NCI-H128 (cell line): ENCODE data around the gene WDR12.
"Not testable (repeated sequence)": the region's sequence is repeated elsewhere in the genome, so short reads cannot be mapped to it uniquely, and the experiment has no call there.

Experiments used
- DNase-seq: peaks from one replicate; lab custom pipeline; 2025; ENCODE audit not compliant: unreplicated experiment; lab: John Stamatoyannopoulos, UW

Gene WDR12

DNA sequence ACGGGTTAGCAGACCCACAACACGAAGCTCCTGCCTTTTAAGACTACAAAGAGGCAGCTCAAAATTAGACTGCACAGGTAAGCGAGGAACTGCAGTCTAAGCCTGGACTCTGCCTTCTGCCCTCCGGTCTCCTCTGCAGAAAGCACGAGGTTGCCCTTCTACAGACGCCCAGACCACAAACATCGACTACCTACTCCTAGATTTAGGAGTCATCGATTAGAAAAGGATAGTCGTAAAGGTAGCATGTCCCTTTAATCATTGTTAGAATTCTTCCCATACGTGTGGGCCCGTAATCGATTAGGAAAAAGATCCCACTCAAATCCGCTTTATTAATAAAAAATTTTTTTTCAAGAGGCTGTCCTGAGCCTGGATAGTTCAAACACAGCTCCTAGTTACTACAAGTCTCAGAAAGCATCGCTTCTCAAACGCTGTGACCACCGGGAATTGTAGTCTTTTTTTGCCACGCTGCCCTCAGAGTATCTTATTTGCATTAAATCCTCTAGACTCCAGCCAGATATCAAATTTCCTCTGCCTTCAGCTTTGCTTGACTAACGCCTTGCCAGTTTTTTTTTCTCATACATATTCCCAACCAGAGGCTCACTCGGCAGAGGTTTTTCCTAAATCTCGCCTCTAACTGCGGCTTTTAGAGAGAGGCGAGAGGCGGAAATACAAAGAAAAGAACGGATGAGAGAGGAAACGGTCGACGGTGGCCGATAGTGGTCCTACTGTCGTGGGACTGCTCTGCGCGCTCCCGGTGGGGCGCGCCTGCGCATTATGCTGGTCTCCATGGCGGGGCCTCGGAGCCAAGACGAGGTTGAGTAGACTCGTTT, at the start of gene WDR12, which contains the start of gene CARF:
TSS of gene WDR12 (minus strand) at position 162 of the 830 bp plus-strand sequence. CDS start 197 bp downstream, outside the sequence.
TSS of gene CARF (plus strand) at position 764 of the 830 bp plus-strand sequence. CDS start 29,628 bp downstream, outside the sequence.
- DNase-seq, result peak; percentile 70

DNA sequence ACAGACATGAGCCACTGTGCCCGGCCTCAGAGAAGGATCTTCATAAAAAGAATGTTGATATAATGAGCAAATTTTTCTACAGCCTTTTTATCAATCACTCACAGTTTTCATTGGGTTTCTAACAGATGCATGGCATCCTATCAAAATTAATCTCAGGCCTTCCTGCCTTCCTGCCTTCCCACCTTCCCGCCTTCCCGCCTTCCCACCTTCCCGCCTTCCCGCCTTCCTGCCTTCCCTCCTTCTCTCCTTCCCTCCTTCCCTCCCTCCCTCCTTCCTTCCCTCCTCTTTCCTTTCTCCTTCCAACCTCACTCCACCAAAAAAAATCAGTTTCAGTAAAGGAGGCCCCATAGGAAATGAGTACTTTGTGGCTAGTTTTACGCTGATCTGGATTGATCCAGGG, 49.1 kb upstream of the WDR12 start:
- no peak for DNase-seq

- no peak for DNase-seq
These were observed 39.1 kb upstream of the WDR12 start for GRCh38 chr2:202950592-202950991.

- not testable (repeated sequence) for DNase-seq
These were observed 37.9 kb upstream of the WDR12 start for GRCh38 chr2:202949333-202949732.

- no peak for DNase-seq
These were observed 34.0 kb upstream of the WDR12 start for GRCh38 chr2:202945497-202945896.

- no peak for DNase-seq
These were observed 33.3 kb upstream of the WDR12 start for GRCh38 chr2:202944816-202945215.

DNA sequence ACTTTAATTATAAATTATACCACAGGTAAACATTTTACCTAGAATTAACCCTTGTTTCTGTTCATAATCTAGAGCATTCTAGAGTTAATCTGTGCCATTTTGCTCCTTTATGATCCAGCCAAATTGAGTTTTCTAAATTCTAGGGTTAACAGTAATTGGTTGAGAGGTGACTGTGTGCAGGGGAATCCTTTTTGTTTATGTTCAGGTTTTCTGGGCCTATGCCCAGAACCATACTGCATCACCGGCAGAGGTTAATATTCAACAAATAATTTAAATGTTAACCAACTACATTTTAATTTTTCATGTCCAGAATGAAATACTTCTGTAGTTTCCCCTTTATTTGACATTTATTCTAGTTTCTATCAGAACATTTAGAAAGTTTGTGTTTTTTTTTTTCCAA, 32.9 kb upstream of the WDR12 start:
- no peak for DNase-seq

DNA sequence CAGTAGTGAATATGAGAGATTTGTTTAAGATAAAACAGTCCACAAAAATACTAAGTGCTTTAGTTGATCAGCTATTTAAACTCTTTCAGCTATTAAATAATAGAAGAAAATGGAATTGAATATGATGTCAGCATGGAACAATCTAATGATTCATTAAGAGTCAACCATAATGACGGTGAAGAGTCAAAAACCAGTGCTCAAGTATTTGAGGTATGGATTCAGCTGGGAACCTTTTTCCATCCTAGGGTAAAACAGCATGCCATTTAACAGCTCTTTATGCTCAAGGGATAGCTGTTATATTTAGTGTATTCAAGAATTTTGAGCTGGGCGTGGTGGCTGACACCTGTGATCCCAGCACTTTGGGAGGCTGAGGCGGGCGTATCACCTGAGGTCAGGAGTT, 30.3 kb upstream of the WDR12 start:
- no peak for DNase-seq

DNA sequence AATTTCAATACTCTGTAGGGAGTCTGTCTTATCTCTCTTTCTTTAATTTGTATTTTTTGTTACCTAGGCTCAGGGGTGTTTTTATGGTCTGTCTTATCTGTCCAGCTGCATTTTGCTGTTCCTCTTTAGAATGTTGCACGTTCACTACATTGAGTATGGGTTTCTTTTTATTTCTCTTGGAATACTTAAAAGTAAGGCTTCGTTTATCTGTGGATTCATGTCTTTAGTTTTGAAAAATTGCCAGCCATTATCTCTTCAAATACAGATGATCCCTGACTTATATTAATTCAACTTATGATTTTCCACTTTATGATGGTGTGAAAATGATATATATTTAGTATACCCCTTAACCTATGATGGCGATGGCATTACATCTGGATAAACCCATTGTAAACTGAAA, 27.5 kb upstream of the WDR12 start:
- DNase-seq, result no peak

GRCh38 chr2:202934456-202934855, 23.0 kb upstream of the WDR12 start:
- DNase-seq, result no peak

GRCh38 chr2:202933958-202934357, 22.5 kb upstream of the WDR12 start:
- no peak for DNase-seq

- no peak for DNase-seq
These were observed 21.7 kb upstream of the WDR12 start for GRCh38 chr2:202933139-202933510.

DNA sequence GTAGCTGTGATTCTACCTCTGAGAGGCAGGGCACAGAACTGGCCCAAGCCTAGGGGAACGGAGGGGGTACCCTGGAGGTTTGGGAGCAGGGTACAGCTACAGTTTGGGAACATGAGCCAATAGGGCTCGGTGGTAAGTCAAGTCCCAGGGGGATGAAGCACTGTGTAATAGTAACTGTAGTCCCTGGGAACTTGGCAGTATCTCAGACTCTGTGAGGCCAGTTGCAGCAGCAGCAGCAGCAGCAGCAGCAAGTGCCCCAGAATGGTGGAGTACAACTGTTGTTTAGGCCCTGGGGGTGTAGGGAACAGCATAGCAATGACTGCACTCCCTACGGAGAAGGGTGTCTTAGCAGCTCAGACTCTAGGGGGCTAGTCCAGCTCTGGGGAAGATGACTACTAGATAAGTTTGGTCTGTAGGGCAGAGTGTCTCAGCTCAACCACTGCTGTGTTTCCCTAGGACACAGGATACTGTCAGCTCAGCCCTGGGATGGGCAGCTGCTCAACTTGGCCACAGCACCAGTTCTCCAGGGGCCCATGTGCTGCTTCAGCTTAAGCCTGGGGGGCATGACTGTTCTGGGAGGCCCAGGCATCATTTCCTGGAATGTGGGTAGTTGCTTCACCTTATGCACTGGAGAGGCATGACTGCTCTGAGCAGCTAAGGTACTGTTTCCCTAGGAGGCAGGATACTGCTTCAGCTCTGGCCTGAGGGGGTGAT, 21.1 kb upstream of the WDR12 start:
- DNase-seq, result no peak

DNA sequence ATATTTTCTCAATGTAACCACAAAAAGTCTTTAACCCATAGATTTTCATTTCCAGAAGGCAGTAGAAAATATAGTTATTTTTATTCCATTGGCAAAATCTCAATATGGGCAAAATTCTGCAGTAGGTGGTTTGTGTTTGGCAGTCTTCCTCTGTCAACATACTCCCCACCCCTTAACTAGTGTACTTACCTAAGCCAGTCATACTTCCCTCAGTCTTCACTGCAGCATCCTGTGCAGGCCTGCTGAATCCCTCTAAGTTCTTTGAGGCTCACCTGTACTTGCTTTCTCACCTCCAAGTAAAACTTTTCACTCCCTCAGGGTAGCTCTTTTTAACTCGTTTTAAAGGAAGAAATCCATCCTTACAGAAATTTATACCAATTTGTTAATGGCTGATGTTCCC, 7.4 kb upstream of the WDR12 start:
- DNase-seq, result no peak

GRCh38 chr2:202912342-202913201, 1.1 kb upstream of the WDR12 start:
- DNase-seq, result not testable (repeated sequence)

- DNase-seq, result no peak
These were observed 316 bp downstream of the WDR12 start for GRCh38 chr2:202911203-202911511.

DNA sequence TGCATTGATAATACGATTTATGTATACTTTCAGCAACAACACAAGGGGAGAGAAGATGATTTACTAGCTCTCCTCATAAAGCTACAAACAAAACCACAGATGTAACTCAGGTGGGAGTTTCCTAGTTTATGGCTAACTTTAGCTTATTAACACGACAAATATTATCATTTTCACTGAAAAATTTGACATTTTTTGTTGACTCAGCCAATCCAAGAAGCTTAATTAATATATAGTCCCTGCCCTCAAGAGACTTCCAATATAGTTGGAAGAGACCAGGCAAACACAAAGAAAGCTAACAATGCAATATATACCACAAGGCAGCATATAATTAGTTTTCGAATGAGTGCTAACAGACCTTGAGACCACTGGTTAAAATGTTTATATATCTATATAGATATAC, 775 bp downstream of the WDR12 start:
- no peak for DNase-seq

GRCh38 chr2:202910250-202910649, 1.2 kb downstream of the WDR12 start:
- not testable (repeated sequence) for DNase-seq

GRCh38 chr2:202909394-202910192, 1.9 kb downstream of the WDR12 start:
- DNase-seq, result no peak

DNA sequence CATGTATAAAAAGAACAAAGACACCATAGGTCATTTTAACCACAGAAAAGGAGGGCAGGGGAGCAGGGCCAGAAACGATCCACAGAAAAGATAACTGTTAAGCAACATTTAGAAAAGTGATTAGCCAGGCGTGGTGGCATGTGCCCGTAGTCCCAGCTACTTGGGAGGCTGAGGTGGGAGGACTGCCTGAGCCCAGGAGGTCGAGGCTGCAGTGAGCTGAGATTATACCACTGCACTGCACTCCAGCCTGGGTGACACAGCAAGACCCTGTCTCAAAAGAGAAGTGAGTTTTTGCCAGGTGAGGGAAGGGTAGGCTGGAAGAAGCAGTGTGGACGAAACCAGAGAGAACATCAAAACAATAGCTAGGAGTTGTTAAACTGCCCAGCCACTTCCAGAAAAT, 3.3 kb downstream of the WDR12 start:
- no peak for DNase-seq

GRCh38 chr2:202905507-202905906, 6.0 kb downstream of the WDR12 start:
- not testable (repeated sequence) for DNase-seq
